Neural crest cell (in vitro differentiated cells): ENCODE data around the gene EIF4G2. TPM values are rescaled to one million over a fixed set of nuclear protein-coding genes. Genes with fewer than 3 reads are reported as not detected.

ENCODE experiments used
- DNase-seq: peaks from one replicate; pipeline ENCODE4 v3.0.0; 2021; ENCODE audit warnings: low read depth, mixed read lengths, low spot score
- H3K27ac Mint-ChIP-seq: one replicate; pipeline ENCODE4 v1.8.0; 2021; ENCODE audit warnings: mild to moderate bottlenecking, mixed read lengths; ENCODE audit not compliant: unreplicated experiment
- H3K27me3 Mint-ChIP-seq: 2 replicates; pipeline ENCODE4 v1.8.0; 2021; ENCODE audit warnings: low read depth, mild to moderate bottlenecking, mixed read lengths
- H3K36me3 Mint-ChIP-seq: 2 replicates; pipeline ENCODE4 v1.8.0; 2021; ENCODE audit warnings: low read depth, mild to moderate bottlenecking, mixed read lengths
- H3K4me1 Mint-ChIP-seq: 2 replicates; pipeline ENCODE4 v1.8.0; 2021; ENCODE audit warnings: mixed read lengths
- H3K4me3 Mint-ChIP-seq: one replicate; pipeline ENCODE4 v1.8.0; 2021; ENCODE audit warnings: mild to moderate bottlenecking, mixed read lengths
- H3K9me3 Mint-ChIP-seq: 2 replicates; pipeline ENCODE4 v1.8.0; 2021; ENCODE audit warnings: mixed read lengths
- total RNA-seq: library from RNA; stranded (reverse); gene quantifications from 2 replicates; pipeline ENCODE4 v1.2.1, GENCODE V29; 2021
- TF ChIP-seq, protein P1 (sequence below): fragments of 200-600 bp; sonication (generic); conservative IDR thresholded peaks from 2 replicates; pipeline ENCODE4 v1.5.0; 2021; ENCODE audit warnings: antibody characterized with exemption, mild to moderate bottlenecking

The EIF4G2 gene
- total RNA-seq, 1 donor from 2014 or later, result 1,333 TPM

DNA sequence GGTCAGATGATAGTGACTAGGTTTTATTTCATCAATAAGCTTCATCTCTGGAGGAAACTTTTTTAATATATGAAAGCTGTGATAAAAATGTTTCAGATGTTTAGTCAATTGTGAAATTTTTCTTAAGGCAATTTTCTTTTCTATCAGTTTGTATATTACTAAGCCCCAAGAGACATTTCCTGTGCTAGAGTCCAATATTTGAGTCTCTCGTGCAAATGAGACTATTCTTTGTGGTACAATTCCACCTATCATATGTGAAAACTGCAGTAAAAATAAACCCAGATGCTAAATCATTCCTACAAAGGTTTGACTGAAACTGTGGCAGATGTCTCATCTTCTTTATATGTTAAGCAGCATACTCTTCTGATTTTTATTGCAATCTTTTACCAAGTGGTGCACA lies 29.6 kb downstream of the EIF4G2 start:
- Mint-ChIP-seq H3K4me1 (peaks cover 3% of the 10 kb centered on the region), H3K27me3 (no peaks in the 10 kb centered on the region), H3K36me3 (peaks cover 16% of the 10 kb centered on the region), H3K9me3 (no peaks in the 10 kb centered on the region), H3K4me3 (no peak overlapping the region), H3K27ac (no peak overlapping the region)
- TF ChIP-seq, protein P1, sequence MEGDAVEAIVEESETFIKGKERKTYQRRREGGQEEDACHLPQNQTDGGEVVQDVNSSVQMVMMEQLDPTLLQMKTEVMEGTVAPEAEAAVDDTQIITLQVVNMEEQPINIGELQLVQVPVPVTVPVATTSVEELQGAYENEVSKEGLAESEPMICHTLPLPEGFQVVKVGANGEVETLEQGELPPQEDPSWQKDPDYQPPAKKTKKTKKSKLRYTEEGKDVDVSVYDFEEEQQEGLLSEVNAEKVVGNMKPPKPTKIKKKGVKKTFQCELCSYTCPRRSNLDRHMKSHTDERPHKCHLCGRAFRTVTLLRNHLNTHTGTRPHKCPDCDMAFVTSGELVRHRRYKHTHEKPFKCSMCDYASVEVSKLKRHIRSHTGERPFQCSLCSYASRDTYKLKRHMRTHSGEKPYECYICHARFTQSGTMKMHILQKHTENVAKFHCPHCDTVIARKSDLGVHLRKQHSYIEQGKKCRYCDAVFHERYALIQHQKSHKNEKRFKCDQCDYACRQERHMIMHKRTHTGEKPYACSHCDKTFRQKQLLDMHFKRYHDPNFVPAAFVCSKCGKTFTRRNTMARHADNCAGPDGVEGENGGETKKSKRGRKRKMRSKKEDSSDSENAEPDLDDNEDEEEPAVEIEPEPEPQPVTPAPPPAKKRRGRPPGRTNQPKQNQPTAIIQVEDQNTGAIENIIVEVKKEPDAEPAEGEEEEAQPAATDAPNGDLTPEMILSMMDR, result no peak
- no peak for DNase-seq

- TF ChIP-seq, protein P1, result no peak
- Mint-ChIP-seq H3K27me3 (no peaks in the 10 kb centered on the region), H3K27ac (no peak overlapping the region), H3K4me3 (no peak overlapping the region), H3K9me3 (no peaks in the 10 kb centered on the region), H3K4me1 (no peaks in the 10 kb centered on the region), H3K36me3 (peaks cover 16% of the 10 kb centered on the region)
- no peak for DNase-seq
Measured at GRCh38 chr11:10778217-10778970, 30.3 kb downstream of the EIF4G2 start.

DNA sequence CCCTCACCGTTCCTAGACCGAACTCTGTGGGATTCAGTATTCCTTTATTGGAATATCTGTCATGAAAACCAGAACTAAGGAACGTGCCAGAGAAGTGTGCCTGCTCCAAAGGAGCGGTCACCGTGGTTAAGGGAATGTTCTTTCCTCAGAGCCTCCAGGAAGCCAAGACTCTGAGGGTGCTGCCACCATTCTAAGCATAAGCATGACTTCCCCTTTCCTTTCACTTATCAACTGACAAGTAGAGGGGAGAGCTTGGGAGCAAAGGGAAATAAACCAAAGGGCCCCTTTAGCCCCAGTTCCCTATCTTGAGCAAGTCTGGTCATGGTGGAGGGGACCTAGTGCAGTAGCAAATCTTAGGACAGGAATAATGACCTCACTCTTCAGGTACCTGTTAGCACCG lies 30.9 kb downstream of the EIF4G2 start:
- TF ChIP-seq, protein P1, result no peak
- Mint-ChIP-seq H3K27me3 (no peaks in the 10 kb centered on the region), H3K4me1 (no peaks in the 10 kb centered on the region), H3K36me3 (peaks cover 16% of the 10 kb centered on the region), H3K9me3 (no peaks in the 10 kb centered on the region), H3K4me3 (no peak overlapping the region), H3K27ac (no peak overlapping the region)
- DNase-seq, result no peak

DNA sequence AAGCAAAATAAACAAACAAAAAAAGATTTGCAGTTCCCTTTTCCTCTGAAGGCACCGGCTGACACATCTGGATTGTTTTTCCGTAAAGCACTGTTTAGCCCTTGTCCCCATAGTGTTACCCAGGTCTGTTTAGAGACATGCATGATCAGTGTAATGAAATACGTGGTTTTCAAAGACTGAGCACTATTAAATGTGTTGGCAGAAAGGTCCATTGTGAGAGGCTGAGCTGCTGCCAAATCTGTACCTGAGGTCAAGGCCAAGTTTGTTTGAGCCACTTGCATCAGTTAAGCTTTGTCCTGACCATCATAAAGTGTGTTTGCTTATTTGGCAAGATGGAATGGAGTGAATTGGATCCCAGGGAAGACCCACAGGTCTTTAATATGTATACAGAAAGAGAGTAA lies 31.3 kb downstream of the EIF4G2 start:
- no peak for DNase-seq
- H3K36me3 Mint-ChIP-seq, result peaks cover 16% of the 10 kb centered on the region
- H3K4me3 Mint-ChIP-seq, result no peak overlapping the region
- no peak overlapping the region for H3K27ac Mint-ChIP-seq
- TF ChIP-seq, protein P1, result no peak
- no peaks in the 10 kb centered on the region for H3K9me3 Mint-ChIP-seq
- no peaks in the 10 kb centered on the region for H3K27me3 Mint-ChIP-seq
- no peaks in the 10 kb centered on the region for H3K4me1 Mint-ChIP-seq

GRCh38 chr11:10774811-10775210 lies 33.9 kb downstream of the EIF4G2 start:
- TF ChIP-seq, protein P1, result no peak
- Mint-ChIP-seq H3K4me1 (no peaks in the 10 kb centered on the region), H3K27ac (no peak overlapping the region), H3K9me3 (no peaks in the 10 kb centered on the region), H3K4me3 (no peak overlapping the region), H3K36me3 (peaks cover 16% of the 10 kb centered on the region), H3K27me3 (no peaks in the 10 kb centered on the region)
- no peak for DNase-seq
